ENCODE measurements around the gene TNFSF15.
A peak's percentile ranks its signal among the peaks of the same experiment; 100 is the strongest.

Gene TNFSF15

GRCh38 chr9:114805670-114806525 is at the start of gene TNFSF15:
TSS of gene TNFSF15 (minus strand) at chr9:114806039. CDS start at chr9:114806012, 27 bp downstream.
- Histone ChIP-seq H4K20me1 (ENCODE audit: insufficient read depth, low read length) (no peaks in the 10 kb centered on the region), H3K79me2 (ENCODE audit: low read length) (no peaks in the 10 kb centered on the region), H3K4me1 (ENCODE audit: low read length) (peaks cover 17% of the 10 kb centered on the region), H3K4me3 (ENCODE audit: low read length) (peak within 1 kb of the TSS; percentile 54), H2AFZ (ENCODE audit: low read length) (peak within 1 kb of the TSS; percentile 28; the same call in 1 of the 2 replicates), H3K27ac (ENCODE audit: low read length) (peak within 1 kb of the TSS; percentile 58; the same call in 1 of the 2 replicates), H3F3A (ENCODE audit: insufficient read depth, low read length) (peaks cover 18% of the 10 kb centered on the region), H3K9me2 (replicated peaks; ENCODE audit: insufficient read depth, low read length) (no peaks in the 10 kb centered on the region), H3K9ac (ENCODE audit: low read length) (no peak within 1 kb of the TSS; the same call in 1 of the 2 replicates), H3K9me3 (replicated peaks; ENCODE audit: insufficient read depth, low read length) (no peaks in the 10 kb centered on the region), H3K4me2 (ENCODE audit: low read depth, low read length) (peak within 1 kb of the TSS; percentile 67), H3K36me3 (replicated peaks; ENCODE audit: insufficient read depth, low read length) (no peaks in the 10 kb centered on the region), H3K27me3 (replicated peaks; ENCODE audit: insufficient read depth, low read length) (no peaks in the 10 kb centered on the region; the same call in 1 of the 2 replicates)
- peak; percentile 93 for DNase-seq
- TF ChIP-seq EZH2 (optimal IDR thresholded peaks at IDR 0.05; ENCODE audit: low read depth, low read length) (no peak), CTCF (IDR thresholded peaks at IDR 0.05; ENCODE audit: low read length) (no peak), EZH2phosphoT487 (IDR thresholded peaks at IDR 0.05; ENCODE audit: low read length) (no peak)

GRCh38 chr9:114855488-114855887 is 49.6 kb upstream of the TNFSF15 start:
- DNase-seq, result no peak

GRCh38 chr9:114854736-114855355 is 49.0 kb upstream of the TNFSF15 start:
- Histone ChIP-seq H4K20me1 (ENCODE audit: insufficient read depth, low read length) (no peaks in the 10 kb centered on the region), H3K4me2 (ENCODE audit: low read depth, low read length) (no peak overlapping the region), H3F3A (ENCODE audit: insufficient read depth, low read length) (no peaks in the 10 kb centered on the region), H3K9me3 (replicated peaks; ENCODE audit: insufficient read depth, low read length) (no peaks in the 10 kb centered on the region), H3K4me1 (ENCODE audit: low read length) (no peaks in the 10 kb centered on the region), H2AFZ (ENCODE audit: low read length) (no peak overlapping the region), H3K36me3 (replicated peaks; ENCODE audit: insufficient read depth, low read length) (no peaks in the 10 kb centered on the region), H3K27ac (ENCODE audit: low read length) (no peak overlapping the region), H3K9me2 (replicated peaks; ENCODE audit: insufficient read depth, low read length) (no peaks in the 10 kb centered on the region), H3K27me3 (replicated peaks; ENCODE audit: insufficient read depth, low read length) (no peaks in the 10 kb centered on the region), H3K9ac (ENCODE audit: low read length) (no peak overlapping the region), H3K4me3 (ENCODE audit: low read length) (no peak overlapping the region), H3K79me2 (ENCODE audit: low read length) (no peaks in the 10 kb centered on the region)
- no peak for TF ChIP-seq EZH2phosphoT487 (IDR thresholded peaks at IDR 0.05; ENCODE audit: low read length)
- TF ChIP-seq EZH2 (optimal IDR thresholded peaks at IDR 0.05; ENCODE audit: low read depth, low read length), result no peak
- no peak for TF ChIP-seq CTCF (IDR thresholded peaks at IDR 0.05; ENCODE audit: low read length)
- no peak for DNase-seq

More at GRCh38 chr9:114855488-114855887, 49.6 kb upstream of the TNFSF15 start:
- no peak overlapping the region for H3K9ac ChIP-seq (ENCODE audit: low read length)
- no peaks in the 10 kb centered on the region for H3K27me3 ChIP-seq (replicated peaks; ENCODE audit: insufficient read depth, low read length)
- H3K4me2 ChIP-seq (ENCODE audit: low read depth, low read length), result no peak overlapping the region
- no peak overlapping the region for H2AFZ ChIP-seq (ENCODE audit: low read length)
- no peaks in the 10 kb centered on the region for H3K9me3 ChIP-seq (replicated peaks; ENCODE audit: insufficient read depth, low read length)
- H3K4me1 ChIP-seq (ENCODE audit: low read length), result no peaks in the 10 kb centered on the region
- H3K9me2 ChIP-seq (replicated peaks; ENCODE audit: insufficient read depth, low read length), result no peaks in the 10 kb centered on the region
- no peaks in the 10 kb centered on the region for H3F3A ChIP-seq (ENCODE audit: insufficient read depth, low read length)
- H4K20me1 ChIP-seq (ENCODE audit: insufficient read depth, low read length), result no peaks in the 10 kb centered on the region
- no peaks in the 10 kb centered on the region for H3K36me3 ChIP-seq (replicated peaks; ENCODE audit: insufficient read depth, low read length)
- no peak overlapping the region for H3K27ac ChIP-seq (ENCODE audit: low read length)
- no peak for TF ChIP-seq CTCF (IDR thresholded peaks at IDR 0.05; ENCODE audit: low read length)
- no peak for TF ChIP-seq EZH2phosphoT487 (IDR thresholded peaks at IDR 0.05; ENCODE audit: low read length)
- TF ChIP-seq EZH2 (optimal IDR thresholded peaks at IDR 0.05; ENCODE audit: low read depth, low read length), result no peak
- no peaks in the 10 kb centered on the region for H3K79me2 ChIP-seq (ENCODE audit: low read length)
- H3K4me3 ChIP-seq (ENCODE audit: low read length), result no peak overlapping the region

All from MM.1S (cell line).